Activated effector memory CD4-positive, alpha-beta T cell treated with Interleukin-2 at 50 U/mL for 16 hours (primary cell): Measurements from ENCODE around the gene PRPSAP1.
"Not testable (repeated sequence)": the region's sequence is repeated elsewhere in the genome, so short reads cannot be mapped to it uniquely, and the experiment has no call there.

Experiments
- DNase-seq: peaks from one replicate; pipeline ENCODE4 v3.0.0-alpha.2; 2020

Gene PRPSAP1

GRCh38 chr17:76276069-76276431, 77.7 kb downstream of the PRPSAP1 start:
- no peak for DNase-seq

- DNase-seq: no peak
These were observed 78.2 kb downstream of the PRPSAP1 start for GRCh38 chr17:76275382-76276068.

GRCh38 chr17:76274112-76274956, 79.4 kb downstream of the PRPSAP1 start:
- DNase-seq: no peak

- DNase-seq: no peak
These were observed 80.1 kb downstream of the PRPSAP1 start for GRCh38 chr17:76273445-76274111.

- no peak for DNase-seq
These were observed 80.9 kb downstream of the PRPSAP1 start for GRCh38 chr17:76272541-76273444.

- DNase-seq: peak; percentile 42
These were observed 81.8 kb downstream of the PRPSAP1 start for GRCh38 chr17:76271669-76272540.

GRCh38 chr17:76270770-76271668, 82.7 kb downstream of the PRPSAP1 start:
- no peak for DNase-seq

- DNase-seq: no peak
These were observed 83.6 kb downstream of the PRPSAP1 start for GRCh38 chr17:76270127-76270592.

- DNase-seq: no peak
These were observed 84.4 kb downstream of the PRPSAP1 start for GRCh38 chr17:76268991-76269981.

GRCh38 chr17:76268015-76268749, 85.5 kb downstream of the PRPSAP1 start:
- DNase-seq: peak; percentile 53

GRCh38 chr17:76267581-76268001, 86.1 kb downstream of the PRPSAP1 start:
- not testable (repeated sequence) for DNase-seq

GRCh38 chr17:76267051-76267576, 86.6 kb downstream of the PRPSAP1 start:
- no peak for DNase-seq

- DNase-seq: no peak
These were observed 87.3 kb downstream of the PRPSAP1 start for GRCh38 chr17:76266244-76266938.

- DNase-seq: peak; percentile 45
These were observed 88.0 kb downstream of the PRPSAP1 start for GRCh38 chr17:76265624-76266243.

GRCh38 chr17:76264755-76265623, 88.7 kb downstream of the PRPSAP1 start, which contains the start of gene UBALD2:
Gene UBALD2 (plus strand): TSS chr17:76265348. CDS start chr17:76265506, 158 bp downstream.
- DNase-seq: peak; percentile 98

- no peak for DNase-seq
These were observed 89.3 kb downstream of the PRPSAP1 start for GRCh38 chr17:76264425-76264754.
